Measurements from ENCODE around the gene CERS6.

DNA sequence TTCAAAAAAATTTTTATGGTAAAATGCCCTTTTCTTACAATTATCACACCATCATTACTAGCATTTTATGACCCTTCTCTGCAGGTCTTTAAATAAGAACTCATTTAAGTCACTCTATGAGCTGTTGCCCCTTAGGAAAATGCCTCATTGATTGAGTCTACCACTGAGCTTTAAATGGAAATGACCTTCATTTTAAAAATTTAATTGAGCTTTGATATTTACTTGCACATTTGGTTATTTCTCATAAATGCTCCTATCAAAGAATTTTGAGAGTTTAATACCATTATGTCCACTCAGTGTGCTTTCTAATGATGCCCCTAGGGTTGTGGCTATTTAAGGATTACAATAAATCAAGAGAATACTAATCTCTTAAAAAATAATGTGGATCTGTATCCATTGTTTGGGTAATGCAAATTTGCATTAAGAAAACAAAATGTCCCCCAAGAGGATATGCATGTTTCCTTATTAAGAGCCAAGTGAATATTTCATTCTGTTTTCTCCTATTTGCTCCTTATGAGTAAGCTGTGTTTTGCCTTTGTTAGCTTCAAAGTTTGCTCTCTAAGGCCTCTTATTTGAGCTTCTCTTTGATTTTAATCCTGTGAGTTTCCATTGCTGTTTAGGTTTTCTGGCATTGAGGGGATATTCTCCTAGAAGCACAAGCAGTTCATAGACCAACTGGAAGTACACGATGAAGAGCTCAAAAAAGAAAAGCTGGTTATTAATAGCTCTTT, 69.8 kb downstream of the CERS6 start:
- TF ChIP-seq CTCF (IDR thresholded peaks at IDR 0.05) (no peak), POLR2A (IDR thresholded peaks at IDR 0.05) (no peak)

Data from testis (tissue), 2 donors.